Keratinocyte (primary cell): ENCODE results near the gene SYMPK. TPM values are rescaled to one million over a fixed set of nuclear protein-coding genes. Genes with fewer than 3 reads are reported as not detected.

ENCODE experiments used
- DNase-seq: peaks from one replicate; pipeline ENCODE4 v3.0.0-alpha.2; 2011; ENCODE audit warnings: low read depth, missing footprints, low spot score
- FAIRE-seq: peaks from 2 replicates; lab custom pipeline; 2011; peaks lifted over from hg19 to GRCh38; lab: Jason Lieb, UNC
- H2AFZ ChIP-seq: 2 replicates; pipeline ENCODE4 v1.6.0; 2012; ENCODE audit warnings: low read length, control low read depth, inconsistent platforms; ENCODE audit not compliant: control insufficient read depth
- H3K27ac ChIP-seq: 2 replicates; pipeline ENCODE4 v1.5.1; 2011; ENCODE audit warnings: low read length; ENCODE audit not compliant: control insufficient read depth, insufficient read depth
- H3K27me3 ChIP-seq: 3 replicates; pipeline ENCODE4 v1.6.0; 2011; ENCODE audit warnings: low read length; ENCODE audit not compliant: control insufficient read depth, insufficient read depth; ENCODE audit errors: extremely low read depth
- H3K36me3 ChIP-seq, 2 experiments: 2 replicates in 1 of 2; 3 replicates in 1 of 2; pipeline ENCODE4 v1.5.1; 2011; ENCODE audit warnings: low read length in 2 of 2, mild to moderate bottlenecking in 1 of 2; ENCODE audit not compliant: control insufficient read depth in 2 of 2, insufficient read depth in 2 of 2; ENCODE audit errors: extremely low read depth in 1 of 2
- H3K4me1 ChIP-seq: 3 replicates; pipeline ENCODE4 v1.5.1; 2011; ENCODE audit warnings: low read length; ENCODE audit not compliant: control insufficient read depth, insufficient read depth; ENCODE audit errors: extremely low read depth
- H3K4me2 ChIP-seq: 3 replicates; pipeline ENCODE4 v1.6.0; 2011; ENCODE audit warnings: low read depth, low read length; ENCODE audit not compliant: control insufficient read depth, insufficient read depth; ENCODE audit errors: extremely low read depth
- H3K4me3 ChIP-seq, 3 experiments: fragments of 200-600 bp in 1 of 3; sonication (generic) in 1 of 3; 2 replicates in 2 of 3; 3 replicates in 1 of 3; pipeline ENCODE4 v1.5.1; 2011 to 2016; ENCODE audit warnings: low read length in 3 of 3, mild to moderate bottlenecking in 3 of 3, control low read depth in 2 of 3, inconsistent platforms in 1 of 3, low read depth in 1 of 3, mixed read lengths in 1 of 3, mixed run types in 1 of 3, moderate library complexity in 1 of 3; ENCODE audit not compliant: control insufficient read depth in 2 of 3, insufficient read depth in 2 of 3; ENCODE audit errors: extremely low read depth in 1 of 3
- H3K79me2 ChIP-seq: 2 replicates; pipeline ENCODE4 v1.6.0; 2012; ENCODE audit warnings: low read length; ENCODE audit not compliant: control insufficient read depth, insufficient read depth
- H3K9ac ChIP-seq: 3 replicates; pipeline ENCODE4 v1.6.0; 2011; ENCODE audit warnings: low read length; ENCODE audit not compliant: control insufficient read depth, insufficient read depth; ENCODE audit errors: extremely low read depth
- H3K9me1 ChIP-seq: 3 replicates; pipeline ENCODE4 v1.6.0; 2011; ENCODE audit warnings: low read length; ENCODE audit not compliant: control insufficient read depth, insufficient read depth; ENCODE audit errors: extremely low read depth
- H3K9me3 ChIP-seq: 2 replicates; pipeline ENCODE4 v1.5.1; 2012; ENCODE audit warnings: low read depth, low read length; ENCODE audit not compliant: control insufficient read depth
- H4K20me1 ChIP-seq: 3 replicates; pipeline ENCODE4 v1.6.0; 2011; ENCODE audit warnings: low read length; ENCODE audit not compliant: control insufficient read depth, insufficient read depth; ENCODE audit errors: extremely low read depth
- CTCF ChIP-seq, 3 experiments: IDR thresholded peaks in 1 of 3; conservative IDR thresholded peaks in 1 of 3; optimal IDR thresholded peaks in 1 of 3; 2 replicates in 2 of 3; 3 replicates in 1 of 3; pipeline versions ENCODE3 to v1.5.1; 2011; ENCODE audit warnings: low read length in 3 of 3, mild to moderate bottlenecking in 3 of 3, moderate library complexity in 2 of 3, control low read depth in 1 of 3, inconsistent platforms in 1 of 3; ENCODE audit not compliant: insufficient read depth in 2 of 3; ENCODE audit errors: extremely low read depth in 1 of 3
- EZH2 ChIP-seq: IDR thresholded peaks from one replicate; pipeline ENCODE4 v1.6.1; 2012; ENCODE audit warnings: inconsistent platforms, mild to moderate bottlenecking, low read length, moderate library complexity
- dilution Hi-C: fragments of 300-500 bp; cut with MboI; formaldehyde crosslinking; loops from one replicate; pipeline ENCODE4 v1.7.0; 2020; ENCODE audit warnings: low sequenced_read_pairs; ENCODE audit not compliant: extremely low pct_ligation_motif_present
- polyA plus RNA-seq, 5 experiments: library from polyadenylated mRNA; depleted of rRNA in 3 of 5; stranded (reverse) in 3 of 5; stranded (forward) in 1 of 5; unstranded in 1 of 5; fragments of >200 nt; gene quantifications; 1 replicate in 1 of 5; 2 replicates in 3 of 5; 3 replicates in 1 of 5; pipeline versions ENCODE4 v1.2.1 to v1.2.3, GENCODE V29; 2011 to 2012; ENCODE audit warnings: missing spikeins in 2 of 5, low read depth in 1 of 5, low replicate concordance in 1 of 5

SYMPK gene
- polyA plus RNA-seq, 1 donor (not counting 4 experiments of a cell fraction or from before 2014, with no cell fraction given), result 56.0 TPM

DNA sequence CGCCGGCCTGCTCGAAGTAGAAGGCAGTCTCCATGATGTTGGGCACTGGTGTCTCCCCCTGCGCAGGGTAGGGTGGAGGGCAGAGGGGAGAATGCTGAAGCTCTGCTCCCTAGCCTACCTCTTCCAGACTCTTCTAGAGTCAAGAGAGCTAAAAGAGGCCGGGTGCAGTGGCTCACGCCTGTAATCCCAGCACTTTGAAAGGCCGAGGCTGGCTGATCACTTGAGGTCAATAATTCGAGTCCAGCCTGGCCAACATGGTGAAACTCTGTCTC is 58.1 kb downstream of the SYMPK start:
- Histone ChIP-seq H3K27me3 (no peaks in the 10 kb centered on the region), H3K4me2 (no peak overlapping the region), H3K9me3 (no peaks in the 10 kb centered on the region), H3K9me1 (no peaks in the 10 kb centered on the region), H3K27ac (no peak overlapping the region), H3K4me1 (peaks cover 6% of the 10 kb centered on the region), H3K9ac (no peak overlapping the region), H3K4me3 (no peak overlapping the region), H2AFZ (no peak overlapping the region), H4K20me1 (no peaks in the 10 kb centered on the region), H3K79me2 (no peaks in the 10 kb centered on the region), H3K36me3 (no peaks in the 10 kb centered on the region)
- TF ChIP-seq EZH2 (no peak), CTCF (optimal IDR thresholded peaks at IDR 0.05 in 1 of 3, IDR thresholded peaks at IDR 0.05 in 1 of 3, conservative IDR thresholded peaks at IDR 0.05 in 1 of 3; ENCODE audit: extremely low read depth in 1 of 3, insufficient read depth in 2 of 3, low read length in 3 of 3) (no peak)
- FAIRE-seq (no peak), DNase-seq (no peak)
- dilution Hi-C loops, result no loop called here

DNA sequence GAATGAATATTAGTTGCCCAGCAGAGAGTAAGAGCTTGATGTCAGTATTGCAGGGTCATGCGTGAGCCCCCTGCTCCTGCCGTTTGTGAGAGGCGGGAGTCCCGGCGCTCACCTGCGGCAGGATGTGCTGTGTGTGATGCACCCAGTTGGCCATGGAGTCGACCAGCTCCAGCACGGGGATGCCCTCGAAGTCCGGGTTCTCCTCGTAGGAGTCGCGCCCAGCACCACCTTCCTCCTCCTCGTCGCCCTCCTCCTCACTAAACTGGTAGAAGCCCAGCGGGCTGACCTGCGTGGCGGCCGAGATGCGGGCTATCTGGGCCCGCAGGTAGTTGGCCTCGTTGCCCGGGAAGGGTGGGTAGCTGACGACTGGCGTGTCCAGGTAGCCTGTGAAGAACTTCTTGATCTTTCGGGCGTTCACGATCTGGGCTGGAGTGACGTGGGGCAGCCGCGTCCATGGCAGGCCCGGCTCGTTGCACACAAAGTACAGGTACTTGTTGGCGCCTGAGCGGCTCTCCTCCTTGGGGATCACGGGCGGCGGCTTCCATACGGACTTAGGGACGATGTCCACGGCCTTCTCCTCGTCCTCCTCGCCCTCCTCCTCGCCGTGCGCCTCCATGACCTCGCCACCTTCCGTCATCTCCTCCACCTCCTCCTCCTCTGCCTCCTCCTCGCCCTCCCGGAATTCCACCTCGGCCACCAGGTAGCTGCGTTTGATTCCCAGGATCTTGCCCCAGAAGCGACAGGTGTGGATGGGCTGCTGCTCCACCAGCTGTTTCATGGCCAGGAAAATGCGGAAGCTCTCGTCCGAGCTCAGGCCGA is 58.6 kb downstream of the SYMPK start:
- FAIRE-seq, result no peak
- Histone ChIP-seq H3K4me3 (no peak overlapping the region), H3K79me2 (no peaks in the 10 kb centered on the region), H4K20me1 (no peaks in the 10 kb centered on the region), H3K4me2 (no peak overlapping the region), H3K9ac (no peak overlapping the region), H3K4me1 (peaks cover 3% of the 10 kb centered on the region), H3K27me3 (no peaks in the 10 kb centered on the region), H3K27ac (no peak overlapping the region), H3K36me3 (no peaks in the 10 kb centered on the region), H3K9me3 (no peaks in the 10 kb centered on the region), H3K9me1 (no peaks in the 10 kb centered on the region), H2AFZ (no peak overlapping the region)
- no peak for DNase-seq
- dilution Hi-C loops, result no loop called here
- TF ChIP-seq EZH2 (no peak), CTCF (optimal IDR thresholded peaks at IDR 0.05 in 1 of 3, IDR thresholded peaks at IDR 0.05 in 1 of 3, conservative IDR thresholded peaks at IDR 0.05 in 1 of 3; ENCODE audit: extremely low read depth in 1 of 3, insufficient read depth in 2 of 3, low read length in 3 of 3) (no peak)
